Measurements from ENCODE around the gene ANKS1B.

DNA sequence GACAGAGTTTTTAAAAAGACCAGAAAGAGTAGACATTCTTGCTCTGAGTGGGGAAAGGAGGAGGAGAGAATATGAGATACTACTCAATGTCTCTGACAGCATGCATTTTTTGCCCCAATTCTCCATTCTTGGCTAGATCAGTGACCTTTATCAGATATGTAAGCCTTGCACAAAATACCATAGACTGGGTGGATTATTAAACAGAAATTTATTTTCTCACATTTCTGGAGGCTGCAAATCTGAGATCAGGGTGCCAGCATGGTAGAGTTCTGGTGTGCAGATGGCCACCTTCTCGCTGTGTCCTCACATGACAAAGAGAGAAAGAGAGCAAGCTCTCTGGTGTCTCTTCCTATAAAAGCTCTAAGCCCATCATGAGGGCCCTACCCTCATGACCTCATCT lies 38.6 kb downstream of the ANKS1B start:
- TF ChIP-seq, protein P1, sequence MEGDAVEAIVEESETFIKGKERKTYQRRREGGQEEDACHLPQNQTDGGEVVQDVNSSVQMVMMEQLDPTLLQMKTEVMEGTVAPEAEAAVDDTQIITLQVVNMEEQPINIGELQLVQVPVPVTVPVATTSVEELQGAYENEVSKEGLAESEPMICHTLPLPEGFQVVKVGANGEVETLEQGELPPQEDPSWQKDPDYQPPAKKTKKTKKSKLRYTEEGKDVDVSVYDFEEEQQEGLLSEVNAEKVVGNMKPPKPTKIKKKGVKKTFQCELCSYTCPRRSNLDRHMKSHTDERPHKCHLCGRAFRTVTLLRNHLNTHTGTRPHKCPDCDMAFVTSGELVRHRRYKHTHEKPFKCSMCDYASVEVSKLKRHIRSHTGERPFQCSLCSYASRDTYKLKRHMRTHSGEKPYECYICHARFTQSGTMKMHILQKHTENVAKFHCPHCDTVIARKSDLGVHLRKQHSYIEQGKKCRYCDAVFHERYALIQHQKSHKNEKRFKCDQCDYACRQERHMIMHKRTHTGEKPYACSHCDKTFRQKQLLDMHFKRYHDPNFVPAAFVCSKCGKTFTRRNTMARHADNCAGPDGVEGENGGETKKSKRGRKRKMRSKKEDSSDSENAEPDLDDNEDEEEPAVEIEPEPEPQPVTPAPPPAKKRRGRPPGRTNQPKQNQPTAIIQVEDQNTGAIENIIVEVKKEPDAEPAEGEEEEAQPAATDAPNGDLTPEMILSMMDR (IDR thresholded peaks at IDR 0.05; ENCODE audit: insufficient read depth, low read depth, low read length) = no peak
- TF ChIP-seq EZH2 (IDR thresholded peaks at IDR 0.05; ENCODE audit: insufficient read depth, low read length) = no peak
